ENCODE measurements around the gene RPP30.

RPP30 gene
- total RNA-seq: 12.1 to 82.6 (median 38.5) reads per million in 9 experiments

GRCh38 chr10:90871766-90872647 lies at the start of gene RPP30:
Gene RPP30, plus strand, starts transcription at chr10:90871974. Its CDS starts 13 bp downstream, at chr10:90871987.
- ATAC-seq (replicated peaks) (peak; percentile 99), DNase-seq (peak; percentile 70 to 75 (median 72))
- Mint-ChIP-seq H3K4me3 (peak within 1 kb of the TSS; percentile 90 to 97), H3K27me3 (peaks cover 33 to 37% of the 10 kb centered on the region in 2 donors), H3K9me3 (no peaks in the 10 kb centered on the region), H3K36me3 (ENCODE audit: insufficient read depth) (peaks cover 6% of the 10 kb centered on the region), H3K27ac (peak within 1 kb of the TSS; percentile 82 to 95), H3K4me1 (ENCODE audit: low read depth in 2 of 2) (peaks cover 17 to 37% of the 10 kb centered on the region in 2 donors)

GRCh38 chr10:90822508-90822907 lies 49.3 kb upstream of the RPP30 start:
- Mint-ChIP-seq H3K4me3 (no peak overlapping the region), H3K36me3 (ENCODE audit: insufficient read depth) (no peaks in the 10 kb centered on the region), H3K9me3 (peaks cover 1 to 7% of the 10 kb centered on the region in 2 donors), H3K27me3 (peaks cover 47 to 60% of the 10 kb centered on the region in 2 donors), H3K4me1 (ENCODE audit: low read depth in 2 of 2) (no peaks in the 10 kb centered on the region), H3K27ac (no peak overlapping the region)
- no peak for ATAC-seq (replicated peaks)
- no peak for DNase-seq

GRCh38 chr10:90832111-90832510 lies 39.7 kb upstream of the RPP30 start:
- Mint-ChIP-seq H3K4me3 (no peak overlapping the region), H3K4me1 (ENCODE audit: low read depth in 2 of 2) (no peaks in the 10 kb centered on the region), H3K27ac (no peak overlapping the region), H3K27me3 (peaks cover 15% of the 10 kb centered on the region in 2 donors), H3K9me3 (no peaks in the 10 kb centered on the region), H3K36me3 (ENCODE audit: insufficient read depth) (no peaks in the 10 kb centered on the region)
- DNase-seq (no peak), ATAC-seq (replicated peaks) (no peak)

GRCh38 chr10:90834326-90834725 lies 37.4 kb upstream of the RPP30 start:
- H3K4me3 Mint-ChIP-seq: no peak overlapping the region
- DNase-seq: no peak
- no peak overlapping the region for H3K27ac Mint-ChIP-seq
- peaks cover 7 to 21% of the 10 kb centered on the region in 2 donors for H3K27me3 Mint-ChIP-seq
- no peak for ATAC-seq (replicated peaks)
- H3K4me1 Mint-ChIP-seq (ENCODE audit: low read depth in 2 of 2): no peaks in the 10 kb centered on the region
- H3K9me3 Mint-ChIP-seq: no peaks in the 10 kb centered on the region
- no peaks in the 10 kb centered on the region for H3K36me3 Mint-ChIP-seq (ENCODE audit: insufficient read depth)

GRCh38 chr10:90837486-90837885 lies 34.3 kb upstream of the RPP30 start:
- Mint-ChIP-seq H3K9me3 (no peaks in the 10 kb centered on the region), H3K36me3 (ENCODE audit: insufficient read depth) (no peaks in the 10 kb centered on the region), H3K4me3 (no peak overlapping the region), H3K4me1 (ENCODE audit: low read depth in 2 of 2) (no peaks in the 10 kb centered on the region), H3K27ac (no peak overlapping the region), H3K27me3 (peaks cover 7 to 21% of the 10 kb centered on the region in 2 donors)
- ATAC-seq (replicated peaks) (no peak), DNase-seq (no peak)

- ATAC-seq (replicated peaks): no peak
- no peak for DNase-seq
- Mint-ChIP-seq H3K4me1 (ENCODE audit: low read depth in 2 of 2) (no peaks in the 10 kb centered on the region), H3K27me3 (peaks cover 29 to 39% of the 10 kb centered on the region in 2 donors), H3K27ac (no peak overlapping the region), H3K4me3 (no peak overlapping the region), H3K9me3 (no peaks in the 10 kb centered on the region), H3K36me3 (ENCODE audit: insufficient read depth) (no peaks in the 10 kb centered on the region)
These were observed 29.0 kb upstream of the RPP30 start for GRCh38 chr10:90842725-90843124.

GRCh38 chr10:90845726-90846125 lies 26.0 kb upstream of the RPP30 start:
- DNase-seq (no peak), ATAC-seq (replicated peaks) (no peak)
- H3K27ac Mint-ChIP-seq: no peak overlapping the region
- H3K4me3 Mint-ChIP-seq: no peak overlapping the region
- peaks cover 42 to 44% of the 10 kb centered on the region in 2 donors for H3K27me3 Mint-ChIP-seq
- no peaks in the 10 kb centered on the region for H3K36me3 Mint-ChIP-seq (ENCODE audit: insufficient read depth)
- no peaks in the 10 kb centered on the region for H3K4me1 Mint-ChIP-seq (ENCODE audit: low read depth in 2 of 2)
- H3K9me3 Mint-ChIP-seq: peaks cover 4 to 8% of the 10 kb centered on the region in 2 donors

- peaks cover 50 to 54% of the 10 kb centered on the region in 2 donors for H3K27me3 Mint-ChIP-seq
- no peak overlapping the region for H3K27ac Mint-ChIP-seq
- no peak overlapping the region for H3K4me3 Mint-ChIP-seq
- H3K36me3 Mint-ChIP-seq (ENCODE audit: insufficient read depth): no peaks in the 10 kb centered on the region
- ATAC-seq (replicated peaks): no peak
- DNase-seq: no peak
- H3K4me1 Mint-ChIP-seq (ENCODE audit: low read depth in 2 of 2): no peaks in the 10 kb centered on the region
- H3K9me3 Mint-ChIP-seq: peaks cover 8 to 13% of the 10 kb centered on the region in 2 donors
These were observed 25.0 kb upstream of the RPP30 start for GRCh38 chr10:90846746-90847145.

- no peaks in the 10 kb centered on the region for H3K36me3 Mint-ChIP-seq (ENCODE audit: insufficient read depth)
- DNase-seq (no peak), ATAC-seq (replicated peaks) (no peak)
- H3K4me1 Mint-ChIP-seq (ENCODE audit: low read depth in 2 of 2): no peaks in the 10 kb centered on the region
- no peak overlapping the region for H3K27ac Mint-ChIP-seq
- peaks cover 57 to 61% of the 10 kb centered on the region in 2 donors for H3K27me3 Mint-ChIP-seq
- H3K9me3 Mint-ChIP-seq: peaks cover 8 to 13% of the 10 kb centered on the region in 2 donors
- no peak overlapping the region for H3K4me3 Mint-ChIP-seq
These were observed 24.3 kb upstream of the RPP30 start for GRCh38 chr10:90847436-90847835.

- no peak for ATAC-seq (replicated peaks)
- Mint-ChIP-seq H3K9me3 (peaks cover 8 to 13% of the 10 kb centered on the region in 2 donors), H3K27me3 (peaks cover 57 to 67% of the 10 kb centered on the region in 2 donors), H3K4me1 (ENCODE audit: low read depth in 2 of 2) (no peaks in the 10 kb centered on the region), H3K4me3 (no peak overlapping the region), H3K27ac (no peak overlapping the region), H3K36me3 (ENCODE audit: insufficient read depth) (no peaks in the 10 kb centered on the region)
- DNase-seq: no peak
These were observed 21.6 kb upstream of the RPP30 start for GRCh38 chr10:90849956-90850749.

GRCh38 chr10:90855126-90855525 lies 16.6 kb upstream of the RPP30 start:
- H3K4me3 Mint-ChIP-seq: no peak overlapping the region
- H3K4me1 Mint-ChIP-seq (ENCODE audit: low read depth in 2 of 2): peaks cover 8 to 10% of the 10 kb centered on the region in 2 donors
- H3K27ac Mint-ChIP-seq: no peak overlapping the region
- H3K9me3 Mint-ChIP-seq: peaks cover 8 to 11% of the 10 kb centered on the region in 2 donors
- ATAC-seq (replicated peaks) (no peak), DNase-seq (no peak)
- peaks cover 43 to 83% of the 10 kb centered on the region in 2 donors for H3K27me3 Mint-ChIP-seq
- H3K36me3 Mint-ChIP-seq (ENCODE audit: insufficient read depth): peaks cover 4% of the 10 kb centered on the region

GRCh38 chr10:90856261-90856660 lies 15.5 kb upstream of the RPP30 start:
- ATAC-seq (replicated peaks) (no peak), DNase-seq (no peak)
- peaks cover 8 to 10% of the 10 kb centered on the region in 2 donors for H3K4me1 Mint-ChIP-seq (ENCODE audit: low read depth in 2 of 2)
- peaks cover 4% of the 10 kb centered on the region for H3K36me3 Mint-ChIP-seq (ENCODE audit: insufficient read depth)
- H3K9me3 Mint-ChIP-seq: peaks cover 0 to 2% of the 10 kb centered on the region in 2 donors
- H3K27ac Mint-ChIP-seq: no peak overlapping the region
- H3K27me3 Mint-ChIP-seq: peaks cover 38 to 80% of the 10 kb centered on the region in 2 donors
- peak overlapping the region; percentile 25 to 76 for H3K4me3 Mint-ChIP-seq

GRCh38 chr10:90856964-90857634 lies 14.7 kb upstream of the RPP30 start:
- peaks cover 4% of the 10 kb centered on the region for H3K36me3 Mint-ChIP-seq (ENCODE audit: insufficient read depth)
- peak overlapping the region; percentile 76 to 84 for H3K4me3 Mint-ChIP-seq
- no peak for DNase-seq
- peaks cover 35 to 72% of the 10 kb centered on the region in 2 donors for H3K27me3 Mint-ChIP-seq
- no peaks in the 10 kb centered on the region for H3K9me3 Mint-ChIP-seq
- H3K4me1 Mint-ChIP-seq (ENCODE audit: low read depth in 2 of 2): peaks cover 8 to 10% of the 10 kb centered on the region in 2 donors
- ATAC-seq (replicated peaks): peak; percentile 21
- H3K27ac Mint-ChIP-seq: no peak overlapping the region
